GM18870 (cell line): Measurements from ENCODE around the gene PSMD5.

Experiments
- ATAC-seq: cut with Tn5 transposase; IDR thresholded peaks from one replicate; pipeline ENCODE4 v1.9.1; 2021; ENCODE audit warnings: moderate library complexity; ENCODE audit not compliant: unreplicated experiment

The PSMD5 gene

DNA sequence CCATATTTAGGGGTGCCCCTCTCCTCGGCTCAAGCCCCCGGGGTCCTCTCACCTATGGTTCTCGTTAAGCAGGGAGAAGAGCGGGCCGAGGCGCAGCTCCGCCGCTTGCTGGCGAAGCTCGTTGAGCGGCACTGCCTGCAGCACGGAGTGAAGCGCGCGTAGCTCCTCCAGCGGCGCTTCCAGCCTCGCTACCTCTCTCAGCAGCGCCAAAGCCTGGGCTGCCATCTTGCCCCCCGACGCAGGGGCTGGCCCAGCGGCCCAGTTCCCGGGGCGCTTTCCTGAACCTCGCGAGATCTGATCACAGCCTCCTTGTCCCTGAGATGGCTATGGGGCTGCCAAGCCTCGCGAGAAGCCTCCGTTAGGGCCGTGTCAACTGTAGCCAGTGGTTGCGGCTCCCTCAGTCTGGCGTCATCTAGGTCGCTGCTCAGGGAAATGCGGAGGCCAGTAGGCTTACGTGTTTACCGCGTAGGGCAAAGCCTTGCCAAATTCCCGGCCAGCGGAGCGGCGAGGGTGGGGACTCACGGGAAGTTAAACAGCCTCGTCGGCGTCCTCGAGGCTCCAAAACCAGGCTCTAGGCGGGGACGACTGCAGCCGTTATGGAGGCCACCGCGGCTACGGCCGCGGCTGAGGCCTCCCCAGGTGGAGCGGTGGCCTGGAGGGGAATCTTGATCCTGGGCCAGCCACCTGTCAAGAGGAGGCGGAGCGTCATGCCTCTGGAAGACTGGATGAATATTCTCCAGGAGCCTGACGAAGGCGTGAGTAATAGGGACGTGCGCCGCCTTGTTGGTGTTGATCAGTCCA lies at the start of gene PSMD5:
Gene PSMD5 (minus strand): TSS at position 238 of the 801 bp plus-strand sequence. CDS start 13 bp downstream, at position 225.
- peak; percentile 98 for ATAC-seq

DNA sequence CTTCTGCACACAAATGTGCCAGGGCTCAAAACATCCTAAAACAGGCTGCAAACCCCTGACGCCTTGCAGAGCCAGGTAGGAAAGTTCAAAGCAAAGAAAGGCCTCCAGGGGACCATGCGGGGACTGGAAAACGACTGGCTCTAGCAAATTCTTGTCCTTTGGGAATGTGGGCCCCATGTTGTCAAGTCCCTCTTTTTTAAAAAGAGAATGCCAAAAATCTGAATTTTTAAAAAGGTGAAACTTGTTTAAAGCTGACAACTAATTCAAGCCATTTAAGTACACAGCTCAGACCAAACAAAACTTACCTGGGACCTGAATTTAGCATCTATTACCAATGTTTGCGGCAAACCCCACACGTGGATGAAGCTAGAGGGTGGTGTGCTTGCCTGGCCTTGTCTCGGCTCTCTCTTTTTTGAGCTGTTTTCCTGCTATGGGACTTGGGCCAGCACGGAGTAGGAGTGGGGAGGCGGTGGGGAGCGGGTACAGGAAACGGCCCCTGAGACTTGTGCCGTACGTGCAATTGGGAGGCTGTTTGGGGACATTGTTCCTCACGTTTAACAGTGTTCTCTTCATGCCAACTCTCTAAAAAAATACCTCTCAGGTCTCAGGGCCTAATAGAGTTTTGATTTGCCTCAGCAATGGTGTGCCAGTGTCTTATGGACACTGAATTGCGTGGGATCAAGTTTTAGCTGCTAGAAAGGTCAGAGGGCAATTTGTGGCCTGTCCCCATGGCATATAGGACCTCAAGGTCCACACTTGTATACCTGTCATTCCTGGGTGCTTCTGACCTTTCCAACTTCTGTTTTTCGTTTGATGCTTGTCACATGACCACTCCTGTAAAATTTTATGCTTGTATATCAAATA lies 49.4 kb upstream of the PSMD5 start:
- peak; percentile 41 for ATAC-seq

DNA sequence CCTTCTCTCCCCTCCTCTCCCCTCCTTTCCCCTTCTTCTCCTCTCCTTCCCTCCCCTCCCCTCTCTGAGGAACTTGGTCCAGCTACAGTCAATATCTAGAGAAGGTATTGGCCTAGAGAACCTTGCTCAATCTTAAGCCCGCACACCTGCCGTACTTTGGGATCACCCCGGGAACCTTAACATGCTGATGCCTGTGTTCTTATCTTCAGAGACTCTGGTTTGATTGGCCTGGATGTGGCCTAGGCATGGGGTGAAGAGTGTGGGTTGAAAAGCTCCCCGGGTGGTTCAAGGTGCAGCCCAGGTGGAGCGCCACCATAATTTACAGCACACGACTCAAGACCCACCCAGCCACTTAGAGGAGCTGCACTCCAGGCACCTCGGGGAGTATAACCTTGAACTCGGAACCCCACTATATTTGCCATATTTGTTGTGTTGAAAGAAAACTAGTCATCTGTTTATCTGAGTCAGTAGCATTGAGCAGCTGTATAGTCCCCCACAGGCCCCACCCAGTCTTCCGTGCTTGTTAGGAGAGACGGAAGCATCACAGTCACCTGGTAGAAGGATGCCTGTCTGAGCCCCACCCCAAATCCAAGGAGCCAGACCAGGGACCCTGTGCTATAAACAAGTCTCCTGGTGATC lies 48.6 kb upstream of the PSMD5 start:
- ATAC-seq, result no peak

DNA sequence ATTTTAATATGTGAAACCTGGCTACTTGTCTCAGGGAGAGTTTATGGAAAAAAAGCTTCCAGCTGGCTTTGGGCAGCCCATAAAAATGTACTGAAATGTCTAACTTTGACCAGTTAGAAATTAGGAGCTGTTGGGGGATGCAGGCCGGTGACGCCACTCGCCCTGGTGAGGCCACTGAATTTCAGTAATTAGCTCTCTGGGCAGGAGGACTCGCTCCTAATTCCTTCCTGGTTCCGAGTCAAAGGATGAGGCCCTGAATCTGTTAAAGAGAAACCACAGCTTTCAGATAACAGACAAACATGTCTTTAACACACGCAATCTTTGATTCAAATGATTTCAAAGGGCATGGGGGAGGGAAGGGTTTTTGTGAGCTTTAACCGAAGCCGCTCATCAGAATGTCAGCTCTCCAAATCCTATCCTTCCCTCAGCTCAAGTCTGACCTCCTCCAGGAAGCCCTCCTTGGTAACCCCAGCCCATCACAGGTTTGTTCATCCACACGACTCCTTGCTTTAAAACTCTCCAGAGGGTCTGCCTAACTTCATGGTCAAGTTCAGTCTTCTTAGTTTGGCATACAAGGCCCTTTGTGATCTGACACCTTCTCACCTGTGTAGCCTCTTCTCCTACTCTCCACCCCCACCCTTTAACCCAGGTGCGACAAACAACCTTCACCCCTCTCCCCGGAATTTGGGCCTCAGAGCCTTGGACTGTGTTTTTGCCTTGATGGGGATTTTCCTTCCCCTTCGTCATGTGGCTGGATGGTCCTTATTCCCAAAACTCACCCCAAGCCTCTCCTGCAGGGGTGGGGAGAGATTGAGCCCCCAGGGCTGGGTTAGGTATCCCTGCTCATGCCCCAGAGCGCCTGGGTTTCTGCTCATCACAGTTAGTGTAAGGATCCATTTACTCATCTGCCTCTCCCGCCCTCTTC lies 47.9 kb upstream of the PSMD5 start:
- ATAC-seq, result no peak

DNA sequence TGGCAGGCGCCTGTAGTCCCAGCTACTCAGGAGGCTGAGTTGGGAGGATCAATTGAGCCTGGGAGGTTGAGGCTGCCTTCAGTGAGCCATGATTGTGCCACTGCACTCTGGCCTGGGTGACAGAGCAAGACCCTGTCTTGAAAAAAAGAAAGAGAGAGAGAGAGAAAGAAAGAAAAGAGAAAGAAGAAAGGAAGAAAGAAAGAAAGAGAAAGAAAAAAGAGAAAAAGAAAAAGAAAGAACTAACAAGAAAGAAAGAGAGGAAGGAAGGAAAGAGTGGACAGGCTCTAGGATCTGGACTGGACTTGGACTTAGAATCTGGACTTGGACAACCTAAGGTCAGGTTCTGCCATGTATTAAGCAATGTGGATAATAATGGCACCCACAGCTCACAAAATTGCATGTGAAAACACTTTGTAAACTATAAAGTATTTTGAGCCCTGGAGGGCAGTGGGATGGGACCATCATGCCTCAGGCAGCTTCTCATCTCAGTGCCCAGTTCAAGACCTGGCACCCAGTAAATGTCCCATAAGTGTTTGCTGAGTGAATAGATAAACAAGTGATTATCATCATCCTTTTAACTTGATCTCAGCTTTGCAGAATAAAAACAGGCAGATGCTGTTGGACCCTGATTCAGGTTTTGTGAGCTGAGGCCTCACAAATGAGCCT lies 47.0 kb upstream of the PSMD5 start:
- ATAC-seq, result no peak

DNA sequence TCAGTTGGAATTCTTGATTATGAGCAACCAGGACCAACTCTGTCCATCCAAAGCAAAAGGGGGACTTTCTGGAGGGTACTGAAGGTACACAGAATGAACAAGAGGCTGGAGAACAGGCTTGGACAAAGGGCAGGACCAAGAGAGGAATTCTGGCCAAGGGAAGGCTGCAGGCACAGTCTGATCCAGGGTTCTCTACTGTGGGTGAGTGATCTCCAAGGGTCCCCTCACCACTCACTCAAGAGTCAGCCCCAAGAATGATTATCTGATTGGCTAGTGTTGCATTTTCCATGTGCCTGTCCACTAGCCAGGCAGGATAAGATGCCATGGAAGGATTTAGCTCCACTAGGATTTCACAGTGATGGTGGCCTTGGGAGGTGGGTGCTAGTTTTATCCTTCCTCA lies 45.9 kb upstream of the PSMD5 start:
- ATAC-seq, result no peak

DNA sequence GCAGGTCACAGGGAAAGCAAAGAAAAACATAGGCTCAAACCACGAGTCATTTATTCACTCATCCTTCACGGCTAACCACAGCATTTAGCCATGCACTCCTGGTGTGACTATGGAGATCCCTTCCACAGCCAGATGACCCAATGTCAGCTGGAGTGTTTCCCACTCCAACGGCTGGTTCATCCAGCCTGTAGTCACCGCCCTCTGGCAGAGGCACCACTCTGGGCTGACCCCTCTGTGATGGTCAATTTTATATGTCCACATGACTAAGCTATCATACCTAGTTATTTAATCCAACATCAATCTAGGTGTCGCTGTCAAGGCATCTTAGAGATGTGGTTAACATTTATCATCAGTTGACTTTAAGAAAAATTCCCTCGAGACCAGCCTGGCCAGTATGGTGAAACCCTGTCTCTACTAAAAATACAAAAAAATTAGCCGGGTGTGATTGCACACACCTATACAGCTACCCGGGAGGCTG lies 43.8 kb upstream of the PSMD5 start:
- no peak for ATAC-seq

DNA sequence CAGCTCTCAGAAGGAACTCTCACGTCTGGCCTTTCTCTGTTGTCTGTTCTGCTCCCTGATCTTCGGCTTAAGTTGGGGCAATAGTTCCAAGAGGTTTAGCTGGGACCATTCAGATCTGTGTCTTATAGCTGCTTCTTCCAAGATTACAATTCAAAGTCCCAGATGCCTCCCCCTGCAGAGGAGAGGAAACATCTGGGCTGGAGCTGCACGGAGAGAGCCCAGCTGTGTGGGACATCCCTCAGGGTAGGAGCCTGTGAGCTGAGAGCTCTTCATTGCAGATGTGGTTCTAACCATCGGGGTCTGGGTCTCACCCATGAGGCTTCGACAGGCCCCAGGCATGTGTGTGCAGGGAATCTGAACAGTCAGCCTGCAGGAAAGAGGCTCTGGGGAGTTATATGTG lies 43.2 kb upstream of the PSMD5 start:
- ATAC-seq, result no peak

DNA sequence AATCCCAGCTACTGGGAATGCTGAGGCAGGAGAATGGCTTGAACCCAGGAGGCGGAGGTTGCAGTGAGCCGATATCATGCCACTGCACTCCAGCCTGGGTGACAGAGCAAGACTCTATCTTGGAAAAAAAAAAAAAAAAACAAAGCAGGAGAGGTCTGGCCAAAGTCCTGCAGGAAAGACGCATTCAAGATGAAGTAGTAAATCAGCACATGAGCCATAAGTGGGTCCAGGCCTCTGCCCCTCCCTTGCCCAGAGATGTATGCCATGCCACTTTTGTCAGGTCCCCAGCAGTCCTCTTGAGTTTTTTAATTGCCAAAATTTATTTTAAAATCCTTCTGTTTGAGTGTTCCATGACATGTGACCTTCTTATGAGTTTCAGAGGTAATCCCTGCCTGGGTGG lies 42.7 kb upstream of the PSMD5 start:
- ATAC-seq, result no peak

DNA sequence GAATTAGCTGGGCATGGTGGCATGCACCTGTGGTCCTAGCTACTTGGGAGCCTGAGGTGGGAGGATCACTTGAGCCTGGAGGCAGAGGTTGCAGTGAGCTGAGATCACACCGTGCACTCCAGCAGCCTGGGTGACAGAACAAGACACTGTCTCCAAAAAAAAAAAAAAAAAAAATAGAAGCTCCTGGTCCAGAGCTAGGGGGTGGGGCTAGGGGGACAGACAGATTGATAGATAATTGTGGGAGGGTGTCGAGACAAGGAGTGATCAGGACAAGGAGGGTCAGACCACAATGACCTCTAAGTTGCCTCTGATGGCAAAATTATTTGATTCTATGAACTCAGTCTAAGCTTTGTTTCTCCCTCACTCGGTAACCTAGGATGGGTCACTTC lies 40.9 kb upstream of the PSMD5 start:
- ATAC-seq, result no peak

DNA sequence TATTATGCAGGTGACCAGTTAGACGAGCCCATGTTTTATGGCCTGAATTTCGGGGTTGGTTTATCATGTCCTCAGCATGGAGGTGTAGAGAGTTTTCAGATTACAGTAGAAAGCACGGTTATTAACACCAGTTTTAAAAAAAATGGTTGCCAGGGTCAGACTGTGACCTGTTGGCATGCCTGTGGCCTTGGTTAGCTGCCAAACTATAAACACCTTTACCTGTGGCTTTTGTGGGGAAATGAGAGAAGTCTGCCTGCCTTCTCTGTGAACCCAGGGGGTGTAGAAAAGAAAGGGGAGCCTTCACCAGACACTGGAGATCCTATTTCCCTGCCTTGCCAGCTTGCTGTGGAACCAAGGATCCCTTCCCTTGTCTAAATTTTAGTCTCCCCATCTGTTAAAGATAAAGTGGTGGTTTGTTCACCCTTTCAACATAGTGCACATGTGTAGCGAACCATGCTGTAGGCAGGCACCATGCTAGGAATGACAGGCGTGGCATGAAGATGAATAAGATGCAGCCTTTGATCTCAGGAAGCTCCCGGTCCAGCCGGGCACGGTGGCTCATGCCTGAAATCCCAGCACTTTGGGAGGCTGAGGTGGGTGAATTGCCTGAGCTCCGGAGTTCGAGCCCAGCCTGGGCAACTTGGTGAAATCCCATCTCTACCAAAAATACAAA lies 40.3 kb upstream of the PSMD5 start:
- no peak for ATAC-seq

DNA sequence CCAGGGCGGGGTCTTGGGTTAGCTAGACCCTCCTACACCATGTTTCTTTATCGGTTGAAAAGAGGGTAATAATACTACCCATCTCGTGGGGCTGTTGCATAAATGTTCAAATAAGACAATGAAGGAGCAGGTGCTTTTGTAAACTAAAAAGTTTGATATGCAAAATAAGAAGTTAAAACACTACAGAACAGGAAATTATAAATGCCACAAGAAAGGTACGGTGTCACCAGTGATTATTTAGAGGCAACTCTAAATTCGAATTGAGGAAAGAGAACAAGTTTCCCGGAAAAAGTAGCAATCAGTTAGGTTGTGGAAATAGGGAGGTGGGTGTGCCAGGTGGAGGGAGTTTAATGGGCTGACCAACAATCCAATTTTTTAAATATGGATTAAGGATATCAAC lies 36.7 kb upstream of the PSMD5 start:
- no peak for ATAC-seq

DNA sequence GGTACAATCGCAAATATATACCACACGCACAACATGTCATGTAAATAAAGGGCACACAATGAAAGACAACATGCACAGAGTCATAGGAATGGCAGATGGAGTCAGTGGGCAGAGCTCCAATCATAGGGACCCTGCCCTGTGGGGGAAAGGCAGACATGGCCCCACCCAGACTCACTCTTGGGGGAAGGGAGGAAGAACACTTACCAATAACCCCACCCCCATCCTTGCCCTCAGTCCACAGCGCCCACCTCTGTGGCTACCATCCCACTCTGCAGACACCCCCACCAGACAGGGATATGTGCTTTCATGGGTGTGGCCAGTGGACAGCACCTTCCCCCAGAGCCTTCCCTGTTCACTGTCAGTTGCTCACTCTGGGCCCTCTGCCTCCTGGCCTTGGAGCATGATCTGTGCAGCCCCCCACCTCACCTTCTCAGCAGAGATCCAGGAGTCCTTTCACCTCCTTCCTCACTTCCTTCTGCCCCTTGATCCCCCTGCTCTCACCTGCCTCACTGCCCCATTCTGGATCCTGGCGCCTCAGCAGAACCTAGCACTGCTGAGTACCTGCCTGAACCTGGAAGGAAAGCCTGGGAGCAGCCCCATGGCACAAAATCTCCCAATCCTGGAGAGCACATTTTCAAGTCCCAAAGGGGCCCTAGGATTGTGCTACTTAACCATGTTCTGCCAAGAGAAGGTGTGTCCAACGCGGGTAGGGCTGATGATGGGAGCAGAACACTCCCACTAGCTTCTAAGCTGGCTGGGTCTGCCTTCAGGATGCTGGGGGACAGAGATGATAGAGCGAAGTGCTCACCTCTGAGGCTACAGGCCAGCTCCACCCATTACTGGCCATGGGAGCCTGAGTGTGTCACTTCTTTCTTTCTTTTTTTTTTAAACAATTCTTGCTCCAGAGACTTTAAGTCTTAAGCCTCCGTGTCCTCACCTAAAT lies 35.7 kb upstream of the PSMD5 start:
- no peak for ATAC-seq

DNA sequence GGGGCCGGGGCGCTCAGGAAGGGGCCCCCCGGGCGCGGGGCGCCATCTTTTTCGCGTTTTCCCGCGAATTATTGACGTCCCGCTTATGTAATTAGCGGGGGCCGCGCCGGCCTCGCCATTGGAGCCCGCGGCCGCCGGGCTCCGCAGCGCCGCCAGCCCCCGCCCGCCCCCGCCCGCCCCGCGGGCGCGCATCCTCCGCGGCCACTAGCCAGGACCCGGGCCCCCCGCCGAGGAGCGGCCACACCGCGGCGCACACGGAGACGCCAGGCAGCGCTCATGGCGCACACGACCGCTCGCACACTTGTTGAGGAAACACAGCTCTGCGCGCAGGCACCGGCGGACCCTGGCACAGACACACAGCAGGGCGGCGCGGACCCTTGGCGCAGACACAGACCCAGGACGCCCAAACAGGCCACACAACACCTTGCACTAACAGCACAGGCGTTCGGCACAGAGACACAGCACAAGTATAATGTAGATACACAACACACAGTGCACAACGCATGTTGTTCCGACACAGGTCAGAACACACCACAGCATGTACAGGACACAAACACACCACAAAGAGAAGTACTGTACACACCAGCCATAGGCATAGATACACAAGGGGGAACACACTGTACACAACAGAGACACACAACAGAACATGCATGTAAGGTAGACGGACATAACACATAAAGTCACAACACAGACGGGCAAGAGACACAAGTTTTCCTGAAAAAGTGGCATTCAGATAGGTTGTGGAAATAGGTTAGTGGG lies 34.7 kb upstream of the PSMD5 start:
- ATAC-seq, result no peak

DNA sequence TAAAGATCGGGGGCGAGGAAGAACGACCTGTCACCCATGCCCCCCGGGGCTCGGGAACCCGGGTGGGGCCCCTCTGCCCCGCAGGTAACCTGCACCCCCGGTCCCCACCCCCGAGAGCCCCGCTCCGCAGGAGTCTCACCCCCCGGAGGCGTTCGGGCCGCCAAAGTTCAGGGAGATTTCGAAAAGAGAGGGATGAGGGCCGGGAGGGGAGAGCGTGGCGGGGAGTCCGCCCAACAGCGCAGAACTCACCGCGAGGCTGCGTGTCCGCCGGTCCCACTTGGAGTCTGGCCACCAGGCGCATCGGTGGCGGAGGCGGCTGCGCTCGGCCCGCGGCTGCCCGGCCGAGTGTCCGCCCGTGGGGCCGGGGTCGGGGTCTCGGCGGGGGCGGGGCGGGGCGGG lies 34.1 kb upstream of the PSMD5 start, which contains the start of gene PHF19:
Gene PHF19 (minus strand): TSS at position 347 of the 399 bp plus-strand sequence. CDS start 2,447 bp downstream, outside the sequence.
- ATAC-seq, result no peak

DNA sequence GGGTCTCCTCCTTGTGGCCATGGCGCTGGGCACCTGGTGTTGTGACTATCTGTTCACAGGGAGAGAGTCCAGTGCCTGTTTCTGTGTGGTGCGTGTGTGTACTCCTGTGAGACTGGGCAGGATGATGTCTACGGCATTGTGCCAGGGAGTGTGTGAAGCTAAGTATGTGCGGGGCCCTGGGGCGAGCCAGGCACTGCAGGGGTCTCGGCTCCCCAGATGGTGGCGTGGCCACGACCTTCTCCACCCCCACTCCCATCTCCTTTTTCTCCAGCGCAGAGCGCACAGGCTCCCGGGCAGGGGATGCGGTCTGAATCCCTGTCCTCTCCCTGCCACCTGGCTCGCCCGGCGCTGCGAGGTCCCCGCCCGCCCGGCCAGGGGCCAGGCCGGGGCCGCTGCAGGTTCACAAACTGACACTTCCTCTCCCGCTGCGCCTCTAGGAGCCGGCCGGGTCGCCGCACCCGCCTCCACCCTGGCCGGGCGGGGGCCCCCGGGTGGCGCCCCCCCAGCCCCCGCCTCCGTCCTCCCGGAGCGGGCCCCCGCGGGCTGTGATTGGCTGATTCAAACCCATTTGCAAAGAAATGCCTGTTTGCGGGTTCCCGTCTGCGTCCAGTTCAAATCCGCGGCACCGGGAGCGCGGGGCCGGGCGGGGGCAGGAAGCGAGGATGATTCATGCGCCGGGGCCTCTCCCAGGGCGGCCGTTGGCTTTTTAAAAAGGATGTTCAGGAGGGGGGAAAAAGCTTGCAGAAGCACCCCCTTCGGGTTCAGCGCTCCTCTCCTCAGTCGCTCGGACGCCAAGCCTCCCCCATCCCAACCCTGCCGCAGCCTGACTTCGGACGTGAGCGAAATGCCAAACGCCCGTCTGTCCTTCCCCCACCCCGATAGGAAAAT lies 33.5 kb upstream of the PSMD5 start:
- ATAC-seq, result peak; percentile 43

DNA sequence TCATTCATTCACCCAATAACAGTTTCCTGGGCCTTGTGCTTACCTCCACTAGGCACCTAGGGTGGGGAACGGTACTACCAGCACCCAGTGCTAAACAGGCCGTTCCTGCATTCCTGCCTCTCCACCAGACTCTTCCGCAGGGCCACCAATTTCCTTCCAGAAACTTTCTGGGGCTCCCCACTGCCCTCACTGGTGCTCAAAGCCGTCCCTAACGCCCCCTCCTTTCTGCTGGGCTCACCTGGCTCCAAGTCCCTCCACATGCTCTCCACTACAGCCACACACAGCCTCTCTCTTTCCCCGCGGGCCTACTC lies 32.9 kb upstream of the PSMD5 start:
- ATAC-seq, result no peak
